ENCODE data around the gene TRAPPC13.

GRCh38 chr5:65651144-65651543 is 26.3 kb downstream of the TRAPPC13 start:
- TF ChIP-seq CTCF (IDR thresholded peaks at IDR 0.05) = no peak
- no peak for TF ChIP-seq POLR2A (IDR thresholded peaks at IDR 0.05)

Data from lower leg skin (tissue), 3 donors.